ENCODE measurements around the gene FUT2.
"Not testable (repeated sequence)": the region's sequence is repeated elsewhere in the genome, so short reads cannot be mapped to it uniquely, and the experiment has no call there.

Gene FUT2

DNA sequence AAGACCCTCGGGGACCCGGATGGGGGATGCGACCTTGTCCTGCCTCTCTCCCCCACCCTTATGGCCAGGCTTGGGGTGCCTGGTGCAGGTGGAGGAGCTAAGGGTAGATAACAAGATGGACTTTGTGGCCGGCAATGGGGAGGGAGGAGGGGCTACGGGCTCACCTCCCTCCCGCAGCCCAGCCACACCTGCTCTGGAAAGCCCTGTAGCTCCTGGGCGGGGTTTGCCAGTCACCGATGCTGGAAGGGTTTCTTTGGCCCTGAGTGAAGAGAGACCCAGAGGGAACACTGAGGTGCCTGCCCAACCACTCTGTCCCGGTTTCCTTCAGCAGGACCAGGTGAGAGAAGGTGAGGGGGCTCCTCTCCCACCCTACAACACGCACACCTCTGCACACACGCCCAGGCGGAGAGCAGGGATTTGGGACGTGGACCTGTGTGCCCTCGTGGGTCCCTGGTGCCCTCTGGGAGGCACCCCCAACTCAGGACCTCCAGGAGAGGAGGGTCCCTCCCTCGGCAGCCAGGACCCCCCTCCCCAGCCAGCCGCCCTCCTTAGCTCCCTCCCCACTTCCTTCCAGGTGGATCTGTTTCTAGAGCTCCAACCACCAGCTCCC, at the start of gene FUT2:
FUT2 (plus strand) TSS at position 229 of the 610 bp plus-strand sequence. CDS start 6,986 bp downstream, outside the sequence.
- no peaks in the 10 kb centered on the region for H3K36me3 Mint-ChIP-seq (ENCODE audit: low read depth)
- H3K4me3 Mint-ChIP-seq, result peak within 1 kb of the TSS; percentile 35
- no peaks in the 10 kb centered on the region for H3K9me3 Mint-ChIP-seq
- H3K4me1 Mint-ChIP-seq (ENCODE audit: low read depth), result peaks cover 7% of the 10 kb centered on the region
- H3K27me3 Mint-ChIP-seq, result peaks cover 19% of the 10 kb centered on the region
- H3K27ac Mint-ChIP-seq, result no peak within 1 kb of the TSS

DNA sequence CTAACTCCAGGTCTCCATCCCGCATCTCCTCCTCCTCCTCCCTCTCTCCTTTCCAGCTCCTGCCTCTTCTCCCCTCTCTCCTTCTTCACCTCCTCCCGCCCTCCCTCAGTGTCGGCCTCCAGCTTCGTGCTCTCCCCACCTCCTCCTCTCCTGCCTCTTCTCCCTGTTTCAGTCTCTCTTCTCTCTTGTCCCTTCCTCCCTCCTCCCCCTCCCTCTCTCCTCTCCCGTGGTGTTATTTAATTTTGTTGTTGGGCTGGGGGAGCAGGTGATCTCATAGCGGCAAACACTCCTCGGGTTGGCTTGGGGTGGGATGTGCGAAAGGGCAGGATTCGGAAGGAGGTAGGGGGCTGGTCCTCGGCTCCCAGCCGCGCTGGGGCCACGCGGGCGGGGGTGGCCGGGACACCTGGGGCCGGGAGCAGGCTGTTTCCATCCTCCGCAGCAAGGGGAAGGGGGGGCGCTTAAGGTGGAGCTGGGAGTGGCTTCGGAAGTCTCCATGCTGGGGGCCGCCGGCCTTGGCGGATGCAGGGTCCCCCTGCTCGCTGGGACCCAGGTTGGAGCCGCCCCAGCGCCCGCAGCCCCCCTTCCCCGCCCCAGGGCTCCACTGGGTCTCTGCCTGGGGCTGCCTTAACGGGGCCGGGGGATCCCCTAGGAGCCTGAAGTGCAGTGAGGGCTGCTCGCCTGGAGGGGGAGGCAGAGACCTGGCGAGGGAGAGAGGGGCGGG, 49.6 kb upstream of the FUT2 start, which contains the start of gene CA11:
CA11 (minus strand) TSS at position 187 of the 721 bp plus-strand sequence. CDS start 555 bp downstream, outside the sequence.
- no peaks in the 10 kb centered on the region for H3K9me3 Mint-ChIP-seq
- peaks cover 41% of the 10 kb centered on the region for H3K4me1 Mint-ChIP-seq (ENCODE audit: low read depth)
- no peaks in the 10 kb centered on the region for H3K27me3 Mint-ChIP-seq
- no peaks in the 10 kb centered on the region for H3K36me3 Mint-ChIP-seq (ENCODE audit: low read depth)
- H3K27ac Mint-ChIP-seq, result peak within 1 kb of the TSS; percentile 89
- peak within 1 kb of the TSS; percentile 84 for H3K4me3 Mint-ChIP-seq

DNA sequence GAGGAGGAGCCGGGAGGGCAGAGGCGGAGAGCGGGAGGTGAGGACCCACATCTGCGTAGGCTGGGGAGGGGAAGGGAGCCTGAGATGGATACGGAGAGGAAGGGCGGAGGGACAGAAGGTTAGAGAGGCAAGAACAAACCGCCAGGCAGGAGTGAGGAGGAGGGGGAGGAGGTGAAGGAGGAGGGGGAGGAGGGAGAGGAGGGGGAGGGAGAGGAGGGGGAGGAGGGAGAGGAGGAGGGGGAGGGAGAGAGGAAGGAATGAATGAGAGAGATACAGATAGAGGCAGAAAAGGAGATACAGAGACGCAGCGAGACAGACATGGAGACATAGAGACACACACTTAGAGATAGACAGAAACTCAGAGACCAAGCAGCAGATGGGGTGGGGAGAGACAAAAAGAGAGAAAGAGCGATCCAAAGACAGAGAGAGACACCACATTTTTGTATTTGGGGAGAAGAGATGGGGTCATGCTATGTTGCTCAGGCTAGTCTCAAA, 49.0 kb upstream of the FUT2 start:
- Mint-ChIP-seq H3K27me3 (no peaks in the 10 kb centered on the region), H3K9me3 (no peaks in the 10 kb centered on the region), H3K27ac (peak overlapping the region; percentile 87), H3K36me3 (ENCODE audit: low read depth) (no peaks in the 10 kb centered on the region), H3K4me1 (ENCODE audit: low read depth) (peaks cover 41% of the 10 kb centered on the region), H3K4me3 (peak overlapping the region; percentile 57)

DNA sequence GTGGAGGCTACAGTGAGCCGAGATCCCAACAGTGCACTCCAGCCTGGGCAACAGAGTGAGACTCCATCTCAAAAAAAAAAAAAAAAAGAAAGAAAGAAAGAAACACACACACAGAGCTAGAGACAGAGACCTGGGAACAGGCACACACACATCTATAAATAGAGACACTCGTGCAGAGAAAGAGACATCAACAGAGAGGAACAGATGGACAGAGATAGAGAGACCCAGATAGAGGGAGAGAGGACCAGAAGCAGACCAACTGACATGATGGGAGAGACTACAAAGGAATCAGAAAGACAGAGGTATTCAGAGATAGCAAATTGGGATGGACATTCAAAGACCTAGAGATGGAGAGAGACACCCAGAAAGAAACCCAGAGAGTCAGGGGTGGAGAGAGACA, 47.6 kb upstream of the FUT2 start:
- Mint-ChIP-seq H3K4me3 (no peak overlapping the region), H3K27me3 (no peaks in the 10 kb centered on the region), H3K27ac (no peak overlapping the region), H3K4me1 (ENCODE audit: low read depth) (peaks cover 44% of the 10 kb centered on the region), H3K9me3 (no peaks in the 10 kb centered on the region), H3K36me3 (ENCODE audit: low read depth) (no peaks in the 10 kb centered on the region)

DNA sequence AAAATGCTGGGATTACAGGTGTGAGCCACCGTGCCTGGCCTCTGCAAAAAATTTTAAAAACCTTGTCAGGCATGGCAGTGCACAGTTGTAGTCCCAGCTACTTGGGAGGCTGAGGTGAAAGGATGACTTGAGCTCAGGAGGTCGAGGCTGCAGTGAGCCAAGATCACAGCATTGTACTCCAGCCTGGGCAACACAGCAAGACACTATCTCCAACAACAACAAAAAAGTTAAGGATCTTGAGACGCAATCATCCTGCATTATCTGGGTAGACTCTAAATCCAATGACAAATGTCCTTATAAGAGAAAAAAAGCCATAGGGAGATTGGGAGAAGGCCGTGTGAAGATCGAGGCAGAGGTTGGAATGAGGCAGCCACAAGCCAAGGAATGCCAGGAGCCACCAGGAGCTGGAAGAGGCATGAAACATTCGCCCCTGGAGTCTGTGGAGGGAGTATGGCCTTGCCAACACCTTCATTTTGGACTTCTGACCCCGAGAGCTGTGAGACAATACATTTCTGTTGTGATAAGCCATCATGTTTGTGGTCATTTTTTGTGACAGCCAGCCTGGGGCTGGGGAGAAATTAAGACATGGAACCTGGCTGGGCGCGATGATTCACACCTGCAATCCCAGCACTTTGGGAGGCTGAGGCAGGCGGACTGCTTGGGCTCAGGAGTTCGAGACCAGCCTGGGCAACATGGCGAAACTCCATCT, 44.6 kb upstream of the FUT2 start:
- Mint-ChIP-seq H3K4me1 (ENCODE audit: low read depth) (peaks cover 26% of the 10 kb centered on the region), H3K27me3 (no peaks in the 10 kb centered on the region), H3K36me3 (ENCODE audit: low read depth) (no peaks in the 10 kb centered on the region), H3K4me3 (no peak overlapping the region), H3K9me3 (no peaks in the 10 kb centered on the region), H3K27ac (peak overlapping the region; percentile 13)

DNA sequence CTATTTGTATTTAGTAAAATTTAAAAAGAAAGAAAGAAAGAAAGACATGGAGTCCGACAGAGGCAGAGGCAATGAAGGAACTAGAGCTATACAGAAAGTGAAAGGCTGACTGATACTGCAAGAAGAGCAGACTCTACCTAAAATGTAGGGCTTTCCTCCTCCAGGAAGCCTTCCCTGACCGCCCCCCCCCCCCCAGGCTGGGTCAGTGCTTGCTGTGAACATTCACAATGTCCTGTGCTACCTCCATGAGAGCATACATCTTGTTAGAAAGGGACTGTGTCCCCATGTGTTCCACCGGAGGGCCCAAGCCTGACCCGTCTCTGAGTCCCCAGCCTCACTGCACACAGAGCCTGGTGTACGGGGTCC, 44.1 kb upstream of the FUT2 start:
- Mint-ChIP-seq H3K4me3 (no peak overlapping the region), H3K27ac (no peak overlapping the region), H3K4me1 (ENCODE audit: low read depth) (peaks cover 24% of the 10 kb centered on the region), H3K36me3 (ENCODE audit: low read depth) (no peaks in the 10 kb centered on the region), H3K27me3 (no peaks in the 10 kb centered on the region), H3K9me3 (no peaks in the 10 kb centered on the region)

DNA sequence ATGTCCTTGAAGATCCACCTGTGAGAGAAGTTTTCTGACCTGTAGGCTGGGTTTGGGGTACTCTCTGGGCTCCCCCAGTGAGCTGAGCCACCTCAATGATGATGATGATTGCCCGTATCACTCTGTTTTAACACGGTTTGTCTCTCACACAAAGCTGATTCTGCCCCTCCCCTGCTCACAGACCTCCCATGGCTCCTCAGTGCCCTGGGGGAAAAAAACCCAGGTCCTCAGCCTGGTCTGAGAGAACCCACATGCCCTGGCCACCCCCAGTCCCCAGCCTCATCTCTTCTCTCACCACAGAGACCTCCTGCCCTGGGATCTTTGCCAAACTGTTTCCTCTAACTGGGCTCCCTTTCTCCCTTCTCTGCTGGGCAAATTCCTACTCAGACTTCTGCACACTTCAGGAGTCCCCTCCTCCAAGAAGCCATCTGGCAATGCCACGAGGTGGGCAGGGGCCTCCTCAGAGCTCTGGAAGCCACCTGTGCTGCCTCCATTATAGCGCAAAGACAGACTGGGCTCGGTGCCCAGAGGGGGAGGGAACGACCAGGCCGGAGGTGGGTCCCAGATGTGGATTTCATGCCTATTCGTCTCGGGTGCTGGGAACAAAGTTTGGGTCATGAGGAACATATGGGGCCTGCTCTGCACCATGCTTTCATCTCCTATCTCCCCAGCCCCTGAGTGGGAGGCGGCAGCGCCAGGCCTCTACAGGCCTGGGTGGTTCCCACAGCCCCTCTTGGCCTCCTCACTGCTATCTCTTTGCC, 41.3 kb upstream of the FUT2 start:
- no peaks in the 10 kb centered on the region for H3K36me3 Mint-ChIP-seq (ENCODE audit: low read depth)

DNA sequence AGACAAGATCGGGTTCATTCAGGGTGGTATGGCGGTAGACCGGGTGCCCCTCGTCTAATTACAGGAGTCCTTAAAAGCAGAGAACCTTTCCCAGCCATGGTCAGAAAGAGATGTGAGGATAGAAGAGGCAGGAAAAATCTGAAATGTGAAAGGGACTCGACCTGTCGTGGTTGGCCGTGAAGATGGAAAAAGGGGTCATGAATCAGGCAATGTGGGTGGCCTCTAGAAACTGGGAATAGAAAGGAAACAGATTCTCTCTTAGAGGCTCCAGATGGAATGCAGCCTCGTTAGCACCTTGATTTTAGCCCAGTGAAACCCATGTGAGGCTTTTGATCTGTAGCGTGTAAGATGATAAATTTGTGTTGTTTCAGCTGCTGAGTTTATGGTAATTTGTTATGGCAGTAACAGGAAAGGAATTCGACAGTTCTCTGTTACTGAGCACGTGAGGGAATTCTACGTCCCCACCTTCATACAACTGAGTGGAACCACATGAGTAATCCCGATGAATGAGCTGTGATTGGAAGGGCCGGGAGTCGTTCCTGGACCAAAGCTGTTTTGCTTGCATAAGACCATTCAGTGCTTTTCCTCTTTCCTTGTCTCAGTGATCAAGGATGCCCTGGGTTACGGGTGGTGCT, 38.8 kb upstream of the FUT2 start:
- Mint-ChIP-seq H3K4me3 (no peak overlapping the region), H3K27me3 (no peaks in the 10 kb centered on the region), H3K9me3 (no peaks in the 10 kb centered on the region), H3K36me3 (ENCODE audit: low read depth) (no peaks in the 10 kb centered on the region), H3K27ac (no peak overlapping the region), H3K4me1 (ENCODE audit: low read depth) (peaks cover 16% of the 10 kb centered on the region)

More for the DNA sequence above, 41.3 kb upstream of the FUT2 start:
- peaks cover 10% of the 10 kb centered on the region for H3K4me1 Mint-ChIP-seq (ENCODE audit: low read depth)
- no peaks in the 10 kb centered on the region for H3K9me3 Mint-ChIP-seq
- H3K27me3 Mint-ChIP-seq, result no peaks in the 10 kb centered on the region
- no peak overlapping the region for H3K27ac Mint-ChIP-seq
- no peak overlapping the region for H3K4me3 Mint-ChIP-seq

DNA sequence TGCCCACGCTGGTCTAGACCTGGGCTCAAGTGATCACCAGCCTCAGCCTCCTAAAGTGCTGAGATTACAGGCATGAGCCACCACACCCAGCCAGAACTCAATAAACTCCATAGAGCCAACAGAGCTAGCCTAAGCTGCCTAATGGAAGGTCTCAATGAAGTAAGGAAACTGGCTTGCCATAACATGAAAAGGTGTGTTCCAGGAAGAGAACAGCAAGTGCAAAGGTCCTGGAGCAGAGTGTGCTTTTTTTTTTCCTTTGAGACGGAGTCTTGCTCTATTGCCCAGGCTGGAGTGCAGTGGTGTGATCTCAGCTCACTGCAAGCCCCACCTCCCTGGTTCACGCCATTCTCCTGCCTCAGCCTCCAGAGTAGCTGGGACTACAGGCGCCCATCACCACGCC, 37.9 kb upstream of the FUT2 start:
- not testable (repeated sequence) for H3K4me3 Mint-ChIP-seq; H3K27me3 Mint-ChIP-seq; H3K9me3 Mint-ChIP-seq; H3K36me3 Mint-ChIP-seq (ENCODE audit: low read depth); H3K27ac Mint-ChIP-seq
- H3K4me1 Mint-ChIP-seq (ENCODE audit: low read depth), result peaks cover 12% of the 10 kb centered on the region

DNA sequence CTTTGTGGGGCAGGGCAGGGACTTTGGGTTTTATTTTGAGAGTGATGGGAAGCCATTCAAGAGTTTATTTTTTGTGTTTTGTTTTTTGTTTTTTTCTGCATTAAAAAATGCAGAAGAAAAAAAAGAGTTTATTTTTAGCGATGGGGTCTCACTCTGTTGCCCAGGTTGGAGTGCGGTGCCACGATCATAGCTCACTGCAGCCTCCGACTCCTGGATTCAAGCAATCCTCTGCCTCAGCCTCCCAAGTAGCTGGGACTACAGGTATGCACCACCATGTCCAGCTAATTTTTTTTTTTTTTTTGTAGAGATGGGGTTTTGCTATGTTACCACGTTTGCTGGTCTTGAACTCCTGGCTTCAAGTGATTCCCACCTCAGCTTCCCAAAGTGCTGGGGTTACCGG, 37.3 kb upstream of the FUT2 start:
- H3K4me1 Mint-ChIP-seq (ENCODE audit: low read depth), result peaks cover 12% of the 10 kb centered on the region
- H3K4me3 Mint-ChIP-seq, result no peak overlapping the region
- no peaks in the 10 kb centered on the region for H3K36me3 Mint-ChIP-seq (ENCODE audit: low read depth)
- H3K27me3 Mint-ChIP-seq, result no peaks in the 10 kb centered on the region
- no peaks in the 10 kb centered on the region for H3K9me3 Mint-ChIP-seq
- H3K27ac Mint-ChIP-seq, result no peak overlapping the region

DNA sequence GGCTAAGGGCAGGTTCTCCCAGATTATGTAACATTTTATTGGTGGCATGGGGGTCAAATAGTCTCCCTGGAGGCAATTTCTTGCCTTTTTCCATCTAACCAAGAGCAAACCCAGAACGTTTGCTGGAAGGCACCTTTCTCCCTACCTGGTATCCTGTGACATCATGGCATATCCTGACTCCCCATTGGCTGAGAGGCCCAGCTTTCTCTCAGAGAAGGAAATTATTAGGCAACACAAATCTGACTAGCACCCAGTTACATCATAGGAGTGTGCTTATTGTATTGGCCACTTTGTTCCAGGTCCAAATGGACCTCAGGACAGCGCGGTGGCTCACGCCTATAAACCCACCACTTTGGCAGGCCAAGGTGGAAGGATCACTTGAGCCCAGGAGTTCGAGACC, 36.0 kb upstream of the FUT2 start:
- H3K4me1 Mint-ChIP-seq (ENCODE audit: low read depth), result peaks cover 12% of the 10 kb centered on the region
- H3K27me3 Mint-ChIP-seq, result no peaks in the 10 kb centered on the region
- H3K36me3 Mint-ChIP-seq (ENCODE audit: low read depth), result no peaks in the 10 kb centered on the region
- H3K4me3 Mint-ChIP-seq, result no peak overlapping the region
- no peaks in the 10 kb centered on the region for H3K9me3 Mint-ChIP-seq
- no peak overlapping the region for H3K27ac Mint-ChIP-seq

DNA sequence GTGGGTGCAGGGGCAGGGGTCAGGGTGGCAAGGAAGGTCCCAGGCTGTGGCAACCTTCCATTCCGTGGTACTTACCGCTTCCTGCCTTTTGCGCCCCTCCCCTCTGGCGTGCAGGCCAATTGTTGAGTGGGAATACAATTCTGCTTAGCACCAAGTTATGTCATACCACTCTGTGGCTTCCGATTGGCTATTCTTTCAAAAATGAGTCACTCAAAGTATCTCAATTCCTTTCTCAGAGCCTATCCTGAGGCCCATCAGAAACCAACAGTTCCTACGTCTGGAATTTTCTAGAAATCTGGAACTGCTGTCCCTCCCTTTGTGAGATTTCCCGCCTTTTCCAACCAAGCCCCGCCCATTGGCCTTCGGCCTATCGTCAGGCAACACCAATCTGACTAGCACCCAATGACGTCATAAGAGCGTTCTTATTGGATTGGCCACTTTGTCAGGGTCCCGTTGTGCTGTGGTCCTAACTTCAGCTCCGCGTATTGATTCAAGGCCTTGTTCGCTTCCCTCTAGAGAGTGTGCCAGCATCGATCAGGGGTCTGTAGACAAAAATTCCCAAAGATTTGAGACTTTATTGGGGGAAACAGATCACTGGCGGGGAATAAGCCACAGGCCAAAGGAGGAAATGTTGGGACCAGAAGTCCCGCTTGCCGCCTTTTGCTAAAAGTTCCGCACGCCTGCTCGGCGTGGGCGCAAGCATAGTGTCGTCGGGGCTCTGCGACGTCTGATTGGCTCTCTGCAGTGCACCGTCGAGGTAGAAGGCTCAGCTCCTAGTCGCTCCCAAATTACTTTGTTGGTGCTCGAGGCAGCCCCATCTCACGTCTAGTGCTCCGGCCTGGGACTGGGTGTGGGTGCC, 34.7 kb upstream of the FUT2 start:
- no peaks in the 10 kb centered on the region for H3K27me3 Mint-ChIP-seq
- no peaks in the 10 kb centered on the region for H3K36me3 Mint-ChIP-seq (ENCODE audit: low read depth)
- peak overlapping the region; percentile 95 for H3K27ac Mint-ChIP-seq
- peak overlapping the region; percentile 64 for H3K4me3 Mint-ChIP-seq
- H3K4me1 Mint-ChIP-seq (ENCODE audit: low read depth), result peaks cover 12% of the 10 kb centered on the region
- no peaks in the 10 kb centered on the region for H3K9me3 Mint-ChIP-seq

DNA sequence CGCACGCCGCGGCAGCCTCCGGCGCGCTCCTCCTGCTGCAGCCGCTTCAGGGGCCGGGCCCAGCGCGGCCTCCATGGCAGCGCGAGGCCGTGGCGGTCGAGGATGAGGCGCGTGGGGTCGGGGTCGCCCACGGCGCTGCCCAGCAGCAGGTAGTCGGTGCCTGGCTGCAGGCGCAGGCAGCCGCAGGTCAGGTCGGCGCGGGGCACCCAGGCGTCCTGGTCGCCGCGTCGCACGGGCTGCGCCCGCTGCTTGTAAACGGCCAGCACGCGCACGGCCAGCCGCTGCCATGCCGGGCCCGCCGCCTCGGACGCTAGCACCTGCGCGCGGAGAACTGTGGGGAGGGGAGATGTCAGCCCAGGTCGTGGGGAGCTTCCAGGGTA, 34.1 kb upstream of the FUT2 start:
- H3K36me3 Mint-ChIP-seq (ENCODE audit: low read depth), result no peaks in the 10 kb centered on the region
- no peaks in the 10 kb centered on the region for H3K9me3 Mint-ChIP-seq
- H3K4me1 Mint-ChIP-seq (ENCODE audit: low read depth), result peaks cover 11% of the 10 kb centered on the region
- H3K27ac Mint-ChIP-seq, result no peak overlapping the region
- H3K27me3 Mint-ChIP-seq, result no peaks in the 10 kb centered on the region
- H3K4me3 Mint-ChIP-seq, result no peak overlapping the region

DNA sequence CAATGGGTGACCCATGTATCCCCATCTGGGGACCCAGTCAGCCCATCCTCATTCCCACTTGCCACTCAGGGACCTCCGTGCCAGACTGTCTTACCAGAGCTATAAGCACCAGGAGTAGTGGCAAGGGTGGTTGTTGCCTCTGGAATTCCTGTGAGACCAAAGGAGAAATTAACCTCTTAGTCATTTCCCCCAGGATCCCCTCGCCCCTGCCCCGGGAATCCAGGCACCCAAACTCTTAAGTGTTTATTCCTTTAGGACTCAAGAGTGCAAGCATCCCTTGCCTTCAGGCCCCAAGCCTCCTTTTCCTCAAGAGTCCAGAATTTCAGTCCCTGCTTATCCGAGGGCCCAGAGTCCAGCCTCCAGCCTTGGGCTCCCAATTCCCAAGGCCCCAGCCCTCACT, 32.1 kb upstream of the FUT2 start:
- Mint-ChIP-seq H3K36me3 (ENCODE audit: low read depth) (no peaks in the 10 kb centered on the region), H3K27ac (no peak overlapping the region), H3K27me3 (no peaks in the 10 kb centered on the region), H3K9me3 (no peaks in the 10 kb centered on the region), H3K4me1 (ENCODE audit: low read depth) (peaks cover 9% of the 10 kb centered on the region), H3K4me3 (no peak overlapping the region)
